ENCODE data around the gene TRAF2.

GRCh38 chr9:136903041-136903554, 16.8 kb downstream of the TRAF2 start:
- TF ChIP-seq, protein P1, sequence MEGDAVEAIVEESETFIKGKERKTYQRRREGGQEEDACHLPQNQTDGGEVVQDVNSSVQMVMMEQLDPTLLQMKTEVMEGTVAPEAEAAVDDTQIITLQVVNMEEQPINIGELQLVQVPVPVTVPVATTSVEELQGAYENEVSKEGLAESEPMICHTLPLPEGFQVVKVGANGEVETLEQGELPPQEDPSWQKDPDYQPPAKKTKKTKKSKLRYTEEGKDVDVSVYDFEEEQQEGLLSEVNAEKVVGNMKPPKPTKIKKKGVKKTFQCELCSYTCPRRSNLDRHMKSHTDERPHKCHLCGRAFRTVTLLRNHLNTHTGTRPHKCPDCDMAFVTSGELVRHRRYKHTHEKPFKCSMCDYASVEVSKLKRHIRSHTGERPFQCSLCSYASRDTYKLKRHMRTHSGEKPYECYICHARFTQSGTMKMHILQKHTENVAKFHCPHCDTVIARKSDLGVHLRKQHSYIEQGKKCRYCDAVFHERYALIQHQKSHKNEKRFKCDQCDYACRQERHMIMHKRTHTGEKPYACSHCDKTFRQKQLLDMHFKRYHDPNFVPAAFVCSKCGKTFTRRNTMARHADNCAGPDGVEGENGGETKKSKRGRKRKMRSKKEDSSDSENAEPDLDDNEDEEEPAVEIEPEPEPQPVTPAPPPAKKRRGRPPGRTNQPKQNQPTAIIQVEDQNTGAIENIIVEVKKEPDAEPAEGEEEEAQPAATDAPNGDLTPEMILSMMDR (IDR thresholded peaks at IDR 0.05): no peak
- no peak for TF ChIP-seq USF2 (IDR thresholded peaks at IDR 0.05)
